ENCODE data around the gene NLN.

The NLN gene

DNA sequence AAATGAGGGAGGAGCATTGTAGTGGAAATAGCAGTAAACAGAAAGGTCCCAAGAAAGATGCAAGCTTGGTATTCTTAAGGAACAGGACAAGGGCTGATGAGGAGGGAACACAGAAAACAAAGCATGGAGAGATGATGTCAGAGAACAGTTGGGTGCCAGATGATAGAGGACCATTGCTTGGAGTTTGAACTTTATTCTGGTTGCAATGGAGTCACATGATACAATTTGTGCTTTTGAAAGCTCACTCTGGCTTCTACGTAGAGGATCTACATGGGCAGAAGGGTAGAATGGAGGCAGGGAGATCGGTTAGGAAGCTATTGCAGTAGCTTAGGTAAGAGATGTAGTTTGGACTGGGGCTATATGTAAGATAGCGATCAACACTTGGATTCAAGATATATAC, 39.9 kb upstream of the NLN start:
- Histone ChIP-seq H3K36me3 (ENCODE audit: control insufficient read depth in 1 of 2, insufficient read depth in 2 of 2, low read depth in 1 of 2, low read length in 2 of 2) (peaks cover 3 to 57% of the 10 kb centered on the region in 2 experiments), H3K27me3 (ENCODE audit: control insufficient read depth in 1 of 2, insufficient read depth in 1 of 2, low read length in 2 of 2) (no peaks in the 10 kb centered on the region), H3K23ac (ENCODE audit: low read length in 2 of 2) (no peak overlapping the region), H2BK15ac (ENCODE audit: low read depth, poor library complexity, severe bottlenecking) (no peak overlapping the region), H2BK12ac (ENCODE audit: low read length in 2 of 2) (no peak overlapping the region), H4K8ac (ENCODE audit: low read length) (no peak overlapping the region), H3K9me3 (ENCODE audit: control insufficient read depth, low read length) (no peaks in the 10 kb centered on the region), H3K9ac (ENCODE audit: low read length) (no peak overlapping the region), H3K18ac (ENCODE audit: low read depth in 1 of 2, low read length in 2 of 2) (no peak overlapping the region), H3K4me2 (ENCODE audit: low read length, poor library complexity, severe bottlenecking) (no peak overlapping the region), H3K4me1 (ENCODE audit: control insufficient read depth, insufficient read depth, low read depth, low read length) (no peaks in the 10 kb centered on the region), H3K14ac (ENCODE audit: low read length in 2 of 2) (no peak overlapping the region), H2AK5ac (ENCODE audit: low read length, severe bottlenecking) (no peak overlapping the region), H2AFZ (ENCODE audit: low read depth, low read length) (no peak overlapping the region), H3K4ac (ENCODE audit: low read depth in 1 of 2, low read length in 2 of 2) (no peak overlapping the region), H2BK5ac (ENCODE audit: low read depth, low read length, poor library complexity, severe bottlenecking) (no peak overlapping the region), H3K4me3 (ENCODE audit: insufficient read depth in 1 of 2, low read depth in 1 of 2, low read length in 2 of 2) (no peak overlapping the region), H3K27ac (ENCODE audit: low read length, poor library complexity, severe bottlenecking) (no peak overlapping the region), H3K79me1 (replicated peaks; ENCODE audit: low read length, poor library complexity, severe bottlenecking) (no peaks in the 10 kb centered on the region), H2BK120ac (ENCODE audit: low read depth, low read length) (no peak overlapping the region), H4K91ac (ENCODE audit: low read length) (no peak overlapping the region)
- no peak for DNase-seq
- whole genome bisulfite sequencing, result 95% methylated on average over 3 of the region's 3 CpGs

- H3K4me3 ChIP-seq (ENCODE audit: insufficient read depth in 1 of 2, low read depth in 1 of 2, low read length in 2 of 2), result no peak overlapping the region
- H2AFZ ChIP-seq (ENCODE audit: low read depth, low read length), result no peak overlapping the region
- no peak overlapping the region for H2AK5ac ChIP-seq (ENCODE audit: low read length, severe bottlenecking)
- H2BK15ac ChIP-seq (ENCODE audit: low read depth, poor library complexity, severe bottlenecking), result no peak overlapping the region
- no peak overlapping the region for H3K9ac ChIP-seq (ENCODE audit: low read length)
- H3K9me3 ChIP-seq (ENCODE audit: control insufficient read depth, low read length), result no peaks in the 10 kb centered on the region
- no peaks in the 10 kb centered on the region for H3K4me1 ChIP-seq (ENCODE audit: control insufficient read depth, insufficient read depth, low read depth, low read length)
- H2BK120ac ChIP-seq (ENCODE audit: low read depth, low read length), result no peak overlapping the region
- no peak overlapping the region for H2BK12ac ChIP-seq (ENCODE audit: low read length in 2 of 2)
- no peak overlapping the region for H4K91ac ChIP-seq (ENCODE audit: low read length)
- no peak overlapping the region for H3K4me2 ChIP-seq (ENCODE audit: low read length, poor library complexity, severe bottlenecking)
- H4K8ac ChIP-seq (ENCODE audit: low read length), result no peak overlapping the region
- H3K27ac ChIP-seq (ENCODE audit: low read length, poor library complexity, severe bottlenecking), result no peak overlapping the region
- peaks cover 4 to 55% of the 10 kb centered on the region in 2 experiments for H3K36me3 ChIP-seq (ENCODE audit: control insufficient read depth in 1 of 2, insufficient read depth in 2 of 2, low read depth in 1 of 2, low read length in 2 of 2)
- no peak overlapping the region for H3K14ac ChIP-seq (ENCODE audit: low read length in 2 of 2)
- no peak overlapping the region for H3K23ac ChIP-seq (ENCODE audit: low read length in 2 of 2)
- no peak for DNase-seq
- WGBS, result 95% methylated on average over 2 of the region's 2 CpGs
- H3K27me3 ChIP-seq (ENCODE audit: control insufficient read depth in 1 of 2, insufficient read depth in 1 of 2, low read length in 2 of 2), result no peaks in the 10 kb centered on the region
- H3K79me1 ChIP-seq (replicated peaks; ENCODE audit: low read length, poor library complexity, severe bottlenecking), result peaks cover 2% of the 10 kb centered on the region
- no peak overlapping the region for H2BK5ac ChIP-seq (ENCODE audit: low read depth, low read length, poor library complexity, severe bottlenecking)
- H3K18ac ChIP-seq (ENCODE audit: low read depth in 1 of 2, low read length in 2 of 2), result no peak overlapping the region
- no peak overlapping the region for H3K4ac ChIP-seq (ENCODE audit: low read depth in 1 of 2, low read length in 2 of 2)
Measured at GRCh38 chr5:65693121-65693520, 28.9 kb upstream of the NLN start.

- H3K36me3 ChIP-seq (ENCODE audit: control insufficient read depth in 1 of 2, insufficient read depth in 2 of 2, low read depth in 1 of 2, low read length in 2 of 2), result peaks cover under 1 to 64% of the 10 kb centered on the region in 2 experiments
- H3K23ac ChIP-seq (ENCODE audit: low read length in 2 of 2), result no peak overlapping the region
- H2AK5ac ChIP-seq (ENCODE audit: low read length, severe bottlenecking), result no peak overlapping the region
- no peak for DNase-seq
- H3K9ac ChIP-seq (ENCODE audit: low read length), result no peak overlapping the region
- H4K91ac ChIP-seq (ENCODE audit: low read length), result no peak overlapping the region
- H3K18ac ChIP-seq (ENCODE audit: low read depth in 1 of 2, low read length in 2 of 2), result no peak overlapping the region
- H3K27ac ChIP-seq (ENCODE audit: low read length, poor library complexity, severe bottlenecking), result no peak overlapping the region
- H2BK12ac ChIP-seq (ENCODE audit: low read length in 2 of 2), result no peak overlapping the region
- no peak overlapping the region for H3K4ac ChIP-seq (ENCODE audit: low read depth in 1 of 2, low read length in 2 of 2)
- no peaks in the 10 kb centered on the region for H3K9me3 ChIP-seq (ENCODE audit: control insufficient read depth, low read length)
- H3K4me3 ChIP-seq (ENCODE audit: insufficient read depth in 1 of 2, low read depth in 1 of 2, low read length in 2 of 2), result no peak overlapping the region
- H3K4me1 ChIP-seq (ENCODE audit: control insufficient read depth, insufficient read depth, low read depth, low read length), result no peaks in the 10 kb centered on the region
- H3K79me1 ChIP-seq (replicated peaks; ENCODE audit: low read length, poor library complexity, severe bottlenecking), result peaks cover 2% of the 10 kb centered on the region
- H3K27me3 ChIP-seq (ENCODE audit: control insufficient read depth in 1 of 2, insufficient read depth in 1 of 2, low read length in 2 of 2), result no peaks in the 10 kb centered on the region
- no peak overlapping the region for H3K4me2 ChIP-seq (ENCODE audit: low read length, poor library complexity, severe bottlenecking)
- H3K14ac ChIP-seq (ENCODE audit: low read length in 2 of 2), result no peak overlapping the region
- H2BK5ac ChIP-seq (ENCODE audit: low read depth, low read length, poor library complexity, severe bottlenecking), result no peak overlapping the region
- WGBS, result 100% methylated on average over 3 of the region's 4 CpGs
- no peak overlapping the region for H2AFZ ChIP-seq (ENCODE audit: low read depth, low read length)
- H2BK120ac ChIP-seq (ENCODE audit: low read depth, low read length), result no peak overlapping the region
- H2BK15ac ChIP-seq (ENCODE audit: low read depth, poor library complexity, severe bottlenecking), result no peak overlapping the region
- H4K8ac ChIP-seq (ENCODE audit: low read length), result no peak overlapping the region
Measured at GRCh38 chr5:65695162-65695755, 26.7 kb upstream of the NLN start.

GRCh38 chr5:65695896-65696295, 26.1 kb upstream of the NLN start:
- H3K4ac ChIP-seq (ENCODE audit: low read depth in 1 of 2, low read length in 2 of 2), result no peak overlapping the region
- no peak overlapping the region for H3K14ac ChIP-seq (ENCODE audit: low read length in 2 of 2)
- H2BK120ac ChIP-seq (ENCODE audit: low read depth, low read length), result no peak overlapping the region
- no peak overlapping the region for H3K23ac ChIP-seq (ENCODE audit: low read length in 2 of 2)
- 92% methylated on average over 4 of the region's 4 CpGs for WGBS
- no peak overlapping the region for H2BK12ac ChIP-seq (ENCODE audit: low read length in 2 of 2)
- H3K4me3 ChIP-seq (ENCODE audit: insufficient read depth in 1 of 2, low read depth in 1 of 2, low read length in 2 of 2), result no peak overlapping the region
- no peak overlapping the region for H4K91ac ChIP-seq (ENCODE audit: low read length)
- H3K4me1 ChIP-seq (ENCODE audit: control insufficient read depth, insufficient read depth, low read depth, low read length), result no peaks in the 10 kb centered on the region
- no peak overlapping the region for H2BK15ac ChIP-seq (ENCODE audit: low read depth, poor library complexity, severe bottlenecking)
- peaks cover 0 to 58% of the 10 kb centered on the region in 2 experiments for H3K36me3 ChIP-seq (ENCODE audit: control insufficient read depth in 1 of 2, insufficient read depth in 2 of 2, low read depth in 1 of 2, low read length in 2 of 2)
- no peak overlapping the region for H3K18ac ChIP-seq (ENCODE audit: low read depth in 1 of 2, low read length in 2 of 2)
- H3K27ac ChIP-seq (ENCODE audit: low read length, poor library complexity, severe bottlenecking), result no peak overlapping the region
- no peak overlapping the region for H2BK5ac ChIP-seq (ENCODE audit: low read depth, low read length, poor library complexity, severe bottlenecking)
- no peaks in the 10 kb centered on the region for H3K27me3 ChIP-seq (ENCODE audit: control insufficient read depth in 1 of 2, insufficient read depth in 1 of 2, low read length in 2 of 2)
- H3K9ac ChIP-seq (ENCODE audit: low read length), result no peak overlapping the region
- H3K4me2 ChIP-seq (ENCODE audit: low read length, poor library complexity, severe bottlenecking), result no peak overlapping the region
- no peak overlapping the region for H4K8ac ChIP-seq (ENCODE audit: low read length)
- DNase-seq, result no peak
- H2AFZ ChIP-seq (ENCODE audit: low read depth, low read length), result no peak overlapping the region
- H3K9me3 ChIP-seq (ENCODE audit: control insufficient read depth, low read length), result no peaks in the 10 kb centered on the region
- H3K79me1 ChIP-seq (replicated peaks; ENCODE audit: low read length, poor library complexity, severe bottlenecking), result peaks cover 2% of the 10 kb centered on the region
- no peak overlapping the region for H2AK5ac ChIP-seq (ENCODE audit: low read length, severe bottlenecking)
